ENCODE results near the gene IFITM2.

GRCh38 chr11:299081-299891 lies 8.3 kb upstream of the IFITM2 start, which contains the start of gene IFITM5:
- TF ChIP-seq CTCF (conservative IDR thresholded peaks at IDR 0.05; ENCODE audit: low read depth, low read length) (no peak), CHD1 (IDR thresholded peaks at IDR 0.05; ENCODE audit: low read depth, low read length) (no peak), RCOR1 (IDR thresholded peaks at IDR 0.05; ENCODE audit: insufficient replicate concordance, low read length) (no peak), SMC3 (IDR thresholded peaks at IDR 0.05; ENCODE audit: low read depth, low read length) (no peak), POLR2A (IDR thresholded peaks at IDR 0.05; ENCODE audit: low read depth, low read length) (no peak), USF2 (IDR thresholded peaks at IDR 0.05; ENCODE audit: low read depth, low read length) (no peak), RAD21 (IDR thresholded peaks at IDR 0.05; ENCODE audit: low read length) (no peak), ELK1 (IDR thresholded peaks at IDR 0.05; ENCODE audit: borderline replicate concordance, low read depth, low read length) (no peak), CEBPB (IDR thresholded peaks at IDR 0.05; ENCODE audit: low read depth, low read length) (no peak), NFE2L2 (IDR thresholded peaks at IDR 0.05; ENCODE audit: low read depth, low read length) (no peak), RFX5 (IDR thresholded peaks at IDR 0.05; ENCODE audit: low read depth, low read length) (no peak), MAFK (IDR thresholded peaks at IDR 0.05; ENCODE audit: low read depth, low read length) (no peak), MXI1 (IDR thresholded peaks at IDR 0.05; ENCODE audit: borderline replicate concordance, low read depth, low read length) (no peak)

Measured in IMR-90 (cell line).